GM19324 (cell line): ENCODE measurements around the gene MYH6.
"Not testable (repeated sequence)": the region's sequence is repeated elsewhere in the genome, so short reads cannot be mapped to it uniquely, and the experiment has no call there.

Source experiments
- ATAC-seq: cut with Tn5 transposase; IDR thresholded peaks from one replicate; pipeline ENCODE4 v1.9.1; 2021; ENCODE audit warnings: mild to moderate bottlenecking, moderate library complexity; ENCODE audit not compliant: unreplicated experiment, low FRiP score

The MYH6 gene

GRCh38 chr14:23436327-23437132, 28.5 kb upstream of the MYH6 start:
- no peak for ATAC-seq

GRCh38 chr14:23435543-23436326, 27.7 kb upstream of the MYH6 start, which contains the start of gene MYH7:
Gene MYH7, minus strand, starts transcription at chr14:23435660. Its CDS starts 1,928 bp downstream, at chr14:23433732.
- no peak for ATAC-seq

DNA sequence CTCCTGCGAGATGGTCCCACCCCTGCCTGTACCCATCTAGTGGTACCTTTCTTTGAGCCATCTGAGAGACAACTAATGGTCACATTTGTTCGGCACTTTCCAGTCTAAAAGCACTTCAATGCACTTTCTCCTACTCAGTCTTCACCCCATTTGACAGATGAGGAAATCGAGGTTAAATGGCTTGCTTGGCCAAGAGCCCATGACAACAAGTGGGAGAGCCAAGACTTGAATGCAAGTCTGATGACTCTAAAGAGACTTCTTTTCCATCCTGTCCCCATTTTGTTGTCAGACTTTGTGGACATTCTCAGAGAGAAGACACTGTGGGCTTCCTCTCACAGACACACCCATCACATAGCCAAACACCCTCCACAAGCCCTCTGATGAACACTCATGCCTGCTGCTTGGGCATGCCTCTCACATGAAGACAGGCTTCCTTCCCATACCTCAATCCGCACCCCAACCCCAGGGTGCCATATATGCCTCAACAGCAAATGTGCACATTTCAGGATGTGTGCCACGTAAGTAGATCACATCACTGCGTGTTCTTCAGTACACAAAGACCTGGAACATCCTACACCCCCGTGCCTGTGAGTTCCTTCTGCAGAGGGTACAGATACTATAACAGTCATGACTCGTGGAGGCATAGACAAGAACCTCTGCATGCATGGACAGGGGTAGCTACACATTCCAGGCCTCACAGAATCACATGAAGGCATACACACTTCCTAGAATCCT, 26.6 kb upstream of the MYH6 start:
- ATAC-seq, result no peak

DNA sequence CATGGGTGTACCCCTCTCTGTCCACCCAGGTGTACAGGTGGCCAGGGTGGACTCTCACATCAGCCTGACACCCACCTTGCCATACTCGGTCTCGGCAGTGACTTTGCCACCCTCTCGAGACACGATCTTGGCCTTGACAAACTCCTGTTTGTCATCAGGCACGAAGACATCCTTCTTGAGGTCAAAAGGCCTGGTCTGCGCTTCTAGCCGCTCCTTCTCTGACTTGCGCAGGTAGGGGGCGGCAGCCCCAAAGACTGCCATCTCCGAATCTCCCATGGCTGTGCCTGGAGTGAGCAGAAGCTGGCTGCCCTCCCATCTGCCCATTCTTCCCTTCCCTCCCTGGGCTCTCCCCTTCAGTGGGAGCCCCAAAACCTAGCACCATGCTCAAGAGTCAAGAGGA, 25.4 kb upstream of the MYH6 start:
- ATAC-seq, result no peak

GRCh38 chr14:23432946-23433345, 24.9 kb upstream of the MYH6 start:
- ATAC-seq, result no peak

GRCh38 chr14:23432102-23432925, 24.2 kb upstream of the MYH6 start:
- ATAC-seq, result no peak

DNA sequence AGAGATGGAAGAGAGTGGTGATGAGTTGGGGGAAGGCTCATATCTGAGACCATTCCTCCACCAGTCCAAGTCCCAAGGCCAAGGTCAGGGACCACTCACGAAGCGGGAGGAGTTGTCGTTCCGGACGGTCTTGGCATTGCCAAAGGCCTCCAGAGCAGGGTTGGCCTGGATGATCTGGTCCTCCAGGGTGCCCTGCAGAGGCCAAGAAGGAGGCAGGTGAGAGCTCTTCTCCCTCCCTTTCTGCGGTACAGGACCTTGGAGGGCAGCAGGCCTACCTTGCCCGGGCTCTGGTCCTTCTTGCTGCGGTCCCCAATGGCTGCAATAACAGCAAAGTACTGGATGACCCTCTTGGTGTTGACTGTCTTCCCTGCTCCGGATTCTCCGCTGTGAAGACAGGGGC, 23.4 kb upstream of the MYH6 start:
- ATAC-seq, result no peak

DNA sequence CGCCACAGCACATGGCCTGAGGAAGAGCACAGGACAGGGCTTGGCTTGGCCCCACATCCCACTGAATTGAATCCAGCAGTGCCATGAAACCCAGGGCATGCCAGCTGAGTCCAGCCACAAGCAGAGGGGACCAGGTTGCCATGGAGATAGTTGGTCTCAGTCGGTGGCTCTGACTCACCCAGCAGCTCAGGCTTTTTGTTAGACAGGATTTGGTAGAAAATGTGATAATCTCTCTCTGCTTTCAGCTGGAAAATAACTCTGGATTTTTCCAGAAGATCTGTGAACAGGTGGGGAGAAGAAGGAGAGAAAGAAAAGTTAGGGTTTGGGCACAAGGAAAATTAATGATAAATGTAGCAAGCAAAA, 22.6 kb upstream of the MYH6 start:
- ATAC-seq, result no peak

GRCh38 chr14:23430016-23430722, 22.1 kb upstream of the MYH6 start:
- ATAC-seq, result no peak

- no peak for ATAC-seq
Measured at GRCh38 chr14:23428686-23429495, 20.8 kb upstream of the MYH6 start.

DNA sequence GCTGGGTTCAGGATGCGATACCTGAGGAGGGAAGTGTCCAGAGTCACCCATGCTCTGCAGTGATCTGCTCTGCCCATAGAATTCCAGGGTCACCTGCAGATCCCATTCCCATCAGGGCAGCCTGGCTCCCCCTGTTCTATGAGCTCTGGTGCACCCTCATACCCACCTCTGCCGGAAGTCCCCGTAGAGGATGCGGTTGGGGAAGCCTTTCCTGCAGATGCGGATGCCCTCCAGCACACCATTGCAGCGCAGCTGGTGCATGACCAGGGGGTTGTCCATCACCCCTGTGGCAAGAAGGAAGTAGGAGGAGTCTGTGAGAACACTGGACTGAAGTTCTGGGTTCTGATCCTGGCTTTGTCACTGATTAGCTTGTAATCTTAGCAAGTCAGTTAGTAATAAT, 17.7 kb upstream of the MYH6 start:
- not testable (repeated sequence) for ATAC-seq

DNA sequence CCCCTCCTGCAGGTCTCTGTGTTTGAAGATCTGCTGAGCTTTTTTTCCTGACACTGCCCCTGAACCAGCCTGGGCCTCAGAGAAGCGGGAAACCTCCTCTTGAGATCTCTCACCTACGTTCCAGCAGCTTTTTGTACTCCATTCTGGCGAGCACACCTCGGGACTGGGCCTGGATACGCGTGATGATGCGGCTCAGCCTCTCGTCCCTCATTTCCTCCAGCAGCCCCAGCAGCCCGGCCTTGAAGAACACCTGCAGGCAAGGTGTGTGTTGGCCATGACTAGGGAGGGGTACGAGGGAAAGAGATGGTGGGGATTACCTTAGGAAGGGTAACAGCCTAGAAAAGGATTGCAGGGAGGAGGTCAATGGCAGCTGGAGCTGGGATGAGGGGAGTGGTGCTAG, 17.1 kb upstream of the MYH6 start:
- no peak for ATAC-seq

GRCh38 chr14:23423657-23424056, 15.6 kb upstream of the MYH6 start:
- ATAC-seq, result no peak

GRCh38 chr14:23421594-23421993, 13.5 kb upstream of the MYH6 start:
- ATAC-seq, result no peak

GRCh38 chr14:23419646-23420045, 11.6 kb upstream of the MYH6 start:
- ATAC-seq, result not testable (repeated sequence)

DNA sequence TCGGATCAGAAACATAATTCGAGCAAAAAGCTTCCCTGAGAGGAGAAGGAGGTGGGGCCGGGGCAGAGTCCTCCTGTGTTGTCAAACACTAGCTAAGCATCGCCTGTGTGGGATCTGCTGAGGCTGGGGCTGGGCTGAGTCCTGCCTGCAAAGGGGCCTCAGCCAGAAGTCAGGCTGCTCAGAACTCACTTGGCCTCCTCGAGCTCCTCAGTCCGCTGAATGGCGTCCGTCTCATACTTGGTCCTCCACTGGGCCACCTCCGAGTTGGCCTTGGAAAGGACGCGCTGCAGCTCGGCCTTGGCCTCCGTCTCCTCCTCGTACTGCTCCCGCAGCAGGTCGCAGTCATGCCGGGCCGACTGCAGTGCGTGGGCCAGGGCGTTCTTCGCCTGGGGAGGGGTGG, 9.9 kb upstream of the MYH6 start:
- no peak for ATAC-seq

GRCh38 chr14:23417269-23417668, 9.2 kb upstream of the MYH6 start:
- ATAC-seq, result not testable (repeated sequence)

- ATAC-seq, result no peak
Measured at GRCh38 chr14:23416801-23417200, 8.7 kb upstream of the MYH6 start.
